GM23338 (cell line): ENCODE data around the gene RPL12.

ENCODE experiments used
- CREB1 ChIP-seq: fragments of 250-450 bp; sonication (Bioruptor Pico); IDR thresholded peaks from 2 replicates; pipeline ENCODE4 v1.5.0; 2020; ENCODE audit warnings: low read depth, mild to moderate bottlenecking, moderate library complexity
- JUNB ChIP-seq: IDR thresholded peaks from one replicate; pipeline ENCODE4 v1.6.1; 2016; ENCODE audit warnings: antibody characterized with exemption; ENCODE audit not compliant: unreplicated experiment
- POLR2AphosphoS5 ChIP-seq: IDR thresholded peaks from 2 replicates; pipeline ENCODE4 v1.6.1; 2016; ENCODE audit warnings: antibody characterized with exemption, low read depth
- TF ChIP-seq, protein P1 (sequence below), 2 experiments: fragments of 200-600 bp in 1 of 2; sonication (generic) in 1 of 2; conservative IDR thresholded peaks; 2 replicates each; pipeline versions ENCODE4 v1.5.1 to v1.6.1; 2016 to 2017; ENCODE audit warnings: antibody characterized with exemption in 2 of 2, low read depth in 2 of 2, mild to moderate bottlenecking in 2 of 2, moderate library complexity in 1 of 2
- TF ChIP-seq, protein P2 (sequence below): IDR thresholded peaks from one replicate; pipeline ENCODE4 v1.6.1; 2018; ENCODE audit warnings: antibody characterized with exemption; ENCODE audit not compliant: unreplicated experiment

- TF ChIP-seq POLR2AphosphoS5 (no peak), CREB1 (no peak), JUNB (no peak)
- TF ChIP-seq, protein P1, sequence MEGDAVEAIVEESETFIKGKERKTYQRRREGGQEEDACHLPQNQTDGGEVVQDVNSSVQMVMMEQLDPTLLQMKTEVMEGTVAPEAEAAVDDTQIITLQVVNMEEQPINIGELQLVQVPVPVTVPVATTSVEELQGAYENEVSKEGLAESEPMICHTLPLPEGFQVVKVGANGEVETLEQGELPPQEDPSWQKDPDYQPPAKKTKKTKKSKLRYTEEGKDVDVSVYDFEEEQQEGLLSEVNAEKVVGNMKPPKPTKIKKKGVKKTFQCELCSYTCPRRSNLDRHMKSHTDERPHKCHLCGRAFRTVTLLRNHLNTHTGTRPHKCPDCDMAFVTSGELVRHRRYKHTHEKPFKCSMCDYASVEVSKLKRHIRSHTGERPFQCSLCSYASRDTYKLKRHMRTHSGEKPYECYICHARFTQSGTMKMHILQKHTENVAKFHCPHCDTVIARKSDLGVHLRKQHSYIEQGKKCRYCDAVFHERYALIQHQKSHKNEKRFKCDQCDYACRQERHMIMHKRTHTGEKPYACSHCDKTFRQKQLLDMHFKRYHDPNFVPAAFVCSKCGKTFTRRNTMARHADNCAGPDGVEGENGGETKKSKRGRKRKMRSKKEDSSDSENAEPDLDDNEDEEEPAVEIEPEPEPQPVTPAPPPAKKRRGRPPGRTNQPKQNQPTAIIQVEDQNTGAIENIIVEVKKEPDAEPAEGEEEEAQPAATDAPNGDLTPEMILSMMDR (conservative IDR thresholded peaks at IDR 0.05; ENCODE audit: low read depth in 2 of 2): no peak
- TF ChIP-seq, protein P2, sequence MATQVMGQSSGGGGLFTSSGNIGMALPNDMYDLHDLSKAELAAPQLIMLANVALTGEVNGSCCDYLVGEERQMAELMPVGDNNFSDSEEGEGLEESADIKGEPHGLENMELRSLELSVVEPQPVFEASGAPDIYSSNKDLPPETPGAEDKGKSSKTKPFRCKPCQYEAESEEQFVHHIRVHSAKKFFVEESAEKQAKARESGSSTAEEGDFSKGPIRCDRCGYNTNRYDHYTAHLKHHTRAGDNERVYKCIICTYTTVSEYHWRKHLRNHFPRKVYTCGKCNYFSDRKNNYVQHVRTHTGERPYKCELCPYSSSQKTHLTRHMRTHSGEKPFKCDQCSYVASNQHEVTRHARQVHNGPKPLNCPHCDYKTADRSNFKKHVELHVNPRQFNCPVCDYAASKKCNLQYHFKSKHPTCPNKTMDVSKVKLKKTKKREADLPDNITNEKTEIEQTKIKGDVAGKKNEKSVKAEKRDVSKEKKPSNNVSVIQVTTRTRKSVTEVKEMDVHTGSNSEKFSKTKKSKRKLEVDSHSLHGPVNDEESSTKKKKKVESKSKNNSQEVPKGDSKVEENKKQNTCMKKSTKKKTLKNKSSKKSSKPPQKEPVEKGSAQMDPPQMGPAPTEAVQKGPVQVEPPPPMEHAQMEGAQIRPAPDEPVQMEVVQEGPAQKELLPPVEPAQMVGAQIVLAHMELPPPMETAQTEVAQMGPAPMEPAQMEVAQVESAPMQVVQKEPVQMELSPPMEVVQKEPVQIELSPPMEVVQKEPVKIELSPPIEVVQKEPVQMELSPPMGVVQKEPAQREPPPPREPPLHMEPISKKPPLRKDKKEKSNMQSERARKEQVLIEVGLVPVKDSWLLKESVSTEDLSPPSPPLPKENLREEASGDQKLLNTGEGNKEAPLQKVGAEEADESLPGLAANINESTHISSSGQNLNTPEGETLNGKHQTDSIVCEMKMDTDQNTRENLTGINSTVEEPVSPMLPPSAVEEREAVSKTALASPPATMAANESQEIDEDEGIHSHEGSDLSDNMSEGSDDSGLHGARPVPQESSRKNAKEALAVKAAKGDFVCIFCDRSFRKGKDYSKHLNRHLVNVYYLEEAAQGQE: no peak
Observed at GRCh38 chr9:127500862-127501261, 49.7 kb upstream of the RPL12 start.
